ENCODE measurements around the gene PACRG.
"Not testable (repeated sequence)": the region's sequence is repeated elsewhere in the genome, so short reads cannot be mapped to it uniquely, and the experiment has no call there.

DNA sequence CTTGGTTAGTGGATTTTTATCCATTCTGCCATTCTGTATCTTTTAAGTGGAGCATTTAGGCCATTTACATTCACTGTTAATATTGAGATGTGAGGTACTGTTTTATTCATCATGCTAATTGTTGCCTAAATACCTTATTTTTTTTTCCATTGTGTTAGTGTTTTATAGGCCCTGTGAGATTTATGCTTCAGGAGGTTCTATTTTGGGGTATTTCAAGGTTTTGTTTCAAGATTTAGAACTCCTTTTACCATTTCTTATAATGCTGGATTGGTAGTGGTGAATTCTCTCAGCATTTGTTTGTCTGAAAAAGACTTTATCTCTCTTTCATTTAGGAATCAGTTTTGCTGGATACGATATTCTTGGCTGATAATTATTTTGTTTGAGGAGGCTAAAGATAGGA, 255.5 kb downstream of the PACRG start:
- TF ChIP-seq, protein P1, sequence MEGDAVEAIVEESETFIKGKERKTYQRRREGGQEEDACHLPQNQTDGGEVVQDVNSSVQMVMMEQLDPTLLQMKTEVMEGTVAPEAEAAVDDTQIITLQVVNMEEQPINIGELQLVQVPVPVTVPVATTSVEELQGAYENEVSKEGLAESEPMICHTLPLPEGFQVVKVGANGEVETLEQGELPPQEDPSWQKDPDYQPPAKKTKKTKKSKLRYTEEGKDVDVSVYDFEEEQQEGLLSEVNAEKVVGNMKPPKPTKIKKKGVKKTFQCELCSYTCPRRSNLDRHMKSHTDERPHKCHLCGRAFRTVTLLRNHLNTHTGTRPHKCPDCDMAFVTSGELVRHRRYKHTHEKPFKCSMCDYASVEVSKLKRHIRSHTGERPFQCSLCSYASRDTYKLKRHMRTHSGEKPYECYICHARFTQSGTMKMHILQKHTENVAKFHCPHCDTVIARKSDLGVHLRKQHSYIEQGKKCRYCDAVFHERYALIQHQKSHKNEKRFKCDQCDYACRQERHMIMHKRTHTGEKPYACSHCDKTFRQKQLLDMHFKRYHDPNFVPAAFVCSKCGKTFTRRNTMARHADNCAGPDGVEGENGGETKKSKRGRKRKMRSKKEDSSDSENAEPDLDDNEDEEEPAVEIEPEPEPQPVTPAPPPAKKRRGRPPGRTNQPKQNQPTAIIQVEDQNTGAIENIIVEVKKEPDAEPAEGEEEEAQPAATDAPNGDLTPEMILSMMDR (IDR thresholded peaks at IDR 0.05) = not testable (repeated sequence)
- TF ChIP-seq, protein P2, sequence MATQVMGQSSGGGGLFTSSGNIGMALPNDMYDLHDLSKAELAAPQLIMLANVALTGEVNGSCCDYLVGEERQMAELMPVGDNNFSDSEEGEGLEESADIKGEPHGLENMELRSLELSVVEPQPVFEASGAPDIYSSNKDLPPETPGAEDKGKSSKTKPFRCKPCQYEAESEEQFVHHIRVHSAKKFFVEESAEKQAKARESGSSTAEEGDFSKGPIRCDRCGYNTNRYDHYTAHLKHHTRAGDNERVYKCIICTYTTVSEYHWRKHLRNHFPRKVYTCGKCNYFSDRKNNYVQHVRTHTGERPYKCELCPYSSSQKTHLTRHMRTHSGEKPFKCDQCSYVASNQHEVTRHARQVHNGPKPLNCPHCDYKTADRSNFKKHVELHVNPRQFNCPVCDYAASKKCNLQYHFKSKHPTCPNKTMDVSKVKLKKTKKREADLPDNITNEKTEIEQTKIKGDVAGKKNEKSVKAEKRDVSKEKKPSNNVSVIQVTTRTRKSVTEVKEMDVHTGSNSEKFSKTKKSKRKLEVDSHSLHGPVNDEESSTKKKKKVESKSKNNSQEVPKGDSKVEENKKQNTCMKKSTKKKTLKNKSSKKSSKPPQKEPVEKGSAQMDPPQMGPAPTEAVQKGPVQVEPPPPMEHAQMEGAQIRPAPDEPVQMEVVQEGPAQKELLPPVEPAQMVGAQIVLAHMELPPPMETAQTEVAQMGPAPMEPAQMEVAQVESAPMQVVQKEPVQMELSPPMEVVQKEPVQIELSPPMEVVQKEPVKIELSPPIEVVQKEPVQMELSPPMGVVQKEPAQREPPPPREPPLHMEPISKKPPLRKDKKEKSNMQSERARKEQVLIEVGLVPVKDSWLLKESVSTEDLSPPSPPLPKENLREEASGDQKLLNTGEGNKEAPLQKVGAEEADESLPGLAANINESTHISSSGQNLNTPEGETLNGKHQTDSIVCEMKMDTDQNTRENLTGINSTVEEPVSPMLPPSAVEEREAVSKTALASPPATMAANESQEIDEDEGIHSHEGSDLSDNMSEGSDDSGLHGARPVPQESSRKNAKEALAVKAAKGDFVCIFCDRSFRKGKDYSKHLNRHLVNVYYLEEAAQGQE (IDR thresholded peaks at IDR 0.05; ENCODE audit: insufficient read depth in 1 of 2, low read depth in 2 of 2, low read length in 1 of 2) = not testable (repeated sequence)
- TF ChIP-seq POLR2AphosphoS5 (IDR thresholded peaks at IDR 0.05; ENCODE audit: low read depth, low read length) = not testable (repeated sequence)
